Astrocyte (in vitro differentiated cells and primary cell): Measurements from ENCODE around the gene OR9G4. TPM values are rescaled to one million over a fixed set of nuclear protein-coding genes. Genes with fewer than 3 reads are reported as not detected.

ENCODE experiments used
- DNase-seq: peaks from one replicate; pipeline ENCODE4 v3.0.0-alpha.2; 2010; ENCODE audit warnings: low read depth
- FAIRE-seq: peaks from 2 replicates; lab custom pipeline; 2011; peaks lifted over from hg19 to GRCh38; lab: Jason Lieb, UNC
- H2AFZ ChIP-seq: 2 replicates; pipeline ENCODE4 v1.6.0; 2012; ENCODE audit warnings: low read depth, low read length, inconsistent platforms
- H3K27ac ChIP-seq: 2 replicates; pipeline ENCODE4 v1.5.1; 2011; ENCODE audit warnings: low read depth, low read length, inconsistent platforms
- H3K27me3 ChIP-seq: 2 replicates; pipeline ENCODE4 v1.6.0; 2011; ENCODE audit warnings: low read length, inconsistent platforms; ENCODE audit not compliant: insufficient read depth
- H3K36me3 ChIP-seq: 2 replicates; pipeline ENCODE4 v1.5.1; 2011; ENCODE audit warnings: low read length, inconsistent platforms; ENCODE audit not compliant: insufficient read depth
- H3K4me1 ChIP-seq: 2 replicates; pipeline ENCODE4 v1.5.1; 2011; ENCODE audit warnings: low read length, inconsistent platforms; ENCODE audit not compliant: insufficient read depth
- H3K4me2 ChIP-seq: 2 replicates; pipeline ENCODE4 v1.6.0; 2012; ENCODE audit warnings: low read length, inconsistent platforms
- H3K4me3 ChIP-seq: 2 replicates; pipeline ENCODE4 v1.5.1; 2011; ENCODE audit warnings: low read depth, mild to moderate bottlenecking, low read length, inconsistent platforms; ENCODE audit not compliant: insufficient read depth
- H3K79me2 ChIP-seq: 2 replicates; pipeline ENCODE4 v1.6.0; 2012; ENCODE audit warnings: mild to moderate bottlenecking, low read length, inconsistent platforms; ENCODE audit not compliant: insufficient read depth
- H3K9ac ChIP-seq: 2 replicates; pipeline ENCODE4 v1.6.0; 2012; ENCODE audit warnings: mild to moderate bottlenecking, low read length, inconsistent platforms
- H3K9me3 ChIP-seq: 2 replicates; pipeline ENCODE4 v1.5.1; 2012; ENCODE audit warnings: low read depth, mild to moderate bottlenecking, low read length, inconsistent platforms; ENCODE audit not compliant: insufficient read depth
- H4K20me1 ChIP-seq: 2 replicates; pipeline ENCODE4 v1.6.0; 2012; ENCODE audit warnings: low read length, inconsistent platforms; ENCODE audit not compliant: insufficient read depth
- H3K27ac Mint-ChIP-seq: one replicate; pipeline ENCODE4 v1.8.0; 2021; ENCODE audit warnings: mild to moderate bottlenecking, mixed read lengths; ENCODE audit not compliant: unreplicated experiment
- H3K27me3 Mint-ChIP-seq: one replicate; pipeline ENCODE4 v1.8.0; 2021; ENCODE audit warnings: low read depth, mixed read lengths; ENCODE audit not compliant: unreplicated experiment
- H3K36me3 Mint-ChIP-seq: one replicate; pipeline ENCODE4 v1.8.0; 2021; ENCODE audit warnings: low read depth, mixed read lengths; ENCODE audit not compliant: unreplicated experiment
- H3K4me1 Mint-ChIP-seq: one replicate; pipeline ENCODE4 v1.8.0; 2021; ENCODE audit warnings: low read depth, mixed read lengths; ENCODE audit not compliant: unreplicated experiment
- H3K4me3 Mint-ChIP-seq: one replicate; pipeline ENCODE4 v1.8.0; 2021; ENCODE audit warnings: mild to moderate bottlenecking, moderate library complexity, mixed read lengths; ENCODE audit not compliant: unreplicated experiment
- H3K9me3 Mint-ChIP-seq: one replicate; pipeline ENCODE4 v1.8.0; 2021; ENCODE audit warnings: mild to moderate bottlenecking, mixed read lengths; ENCODE audit not compliant: unreplicated experiment
- EZH2 ChIP-seq: IDR thresholded peaks from 2 replicates; pipeline ENCODE4 v1.6.1; 2012; ENCODE audit warnings: mild to moderate bottlenecking, low read length, inconsistent platforms; ENCODE audit not compliant: insufficient read depth
- total RNA-seq: library from RNA; stranded (reverse); gene quantifications from 2 replicates; pipeline ENCODE4 v1.2.1, GENCODE V29; 2021
- TF ChIP-seq, protein P1 (sequence below): IDR thresholded peaks from 2 replicates; pipeline ENCODE4 v1.5.1; 2011; ENCODE audit warnings: low read depth, mild to moderate bottlenecking, inconsistent platforms, low read length, moderate library complexity; ENCODE audit not compliant: insufficient read depth

The OR9G4 gene
- total RNA-seq, 1 donor from 2014 or later = not detected

DNA sequence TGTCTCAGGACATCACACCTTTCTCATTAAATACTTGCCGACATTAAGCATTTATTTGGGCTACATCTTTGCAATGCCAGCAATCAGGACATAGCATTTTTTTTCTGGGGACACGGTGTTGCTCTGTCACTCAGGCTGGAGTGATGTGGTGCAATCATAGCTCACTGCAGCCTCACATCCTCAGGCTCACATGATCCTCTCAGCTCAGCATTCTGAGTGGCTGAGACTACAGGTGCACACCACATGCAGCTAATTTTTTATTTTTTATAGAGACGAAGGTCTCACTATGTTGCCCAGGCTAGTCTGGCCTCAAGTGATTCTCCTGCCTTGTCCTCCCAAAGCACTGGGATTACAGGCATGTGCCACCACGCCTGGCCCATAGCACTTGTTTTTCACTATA lies 28.0 kb downstream of the OR9G4 start:
- H3K4me3 Mint-ChIP-seq = no peak overlapping the region
- H3K9me3 Mint-ChIP-seq = peaks cover 2% of the 10 kb centered on the region
- no peak for FAIRE-seq

DNA sequence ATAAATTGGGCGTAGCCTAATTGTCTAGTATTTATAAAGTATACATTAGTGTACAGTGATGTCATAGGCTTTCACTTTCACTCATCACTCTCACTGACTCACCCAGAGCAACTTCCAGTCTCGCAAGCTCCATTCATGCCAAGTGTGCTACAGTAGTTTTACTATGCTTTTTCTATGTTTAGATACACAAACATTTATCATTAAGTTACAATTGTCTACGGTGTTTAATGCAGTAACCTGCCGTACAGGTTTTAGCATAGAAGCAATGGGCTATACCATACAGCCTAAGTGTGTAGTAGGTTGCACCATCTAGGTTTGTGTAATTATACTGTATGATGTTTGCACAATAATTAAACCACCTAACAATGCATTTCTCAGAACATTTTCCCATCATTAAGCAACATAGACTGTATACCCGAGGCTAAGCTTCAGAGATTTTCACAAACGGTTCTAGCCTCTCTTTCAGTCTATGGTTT lies 32.1 kb downstream of the OR9G4 start:
- Histone ChIP-seq H4K20me1 (no peaks in the 10 kb centered on the region), H3K4me1 (no peaks in the 10 kb centered on the region), H3K9me3 (no peaks in the 10 kb centered on the region), H3K9ac (no peak overlapping the region), H3K4me2 (no peak overlapping the region), H3K36me3 (no peaks in the 10 kb centered on the region), H3K27me3 (no peaks in the 10 kb centered on the region), H3K79me2 (no peaks in the 10 kb centered on the region), H3K27ac (no peak overlapping the region), H2AFZ (no peak overlapping the region), H3K4me3 (no peak overlapping the region)
- peaks cover 9% of the 10 kb centered on the region for H3K27me3 Mint-ChIP-seq
- no peak for FAIRE-seq
- no peaks in the 10 kb centered on the region for H3K4me1 Mint-ChIP-seq
- no peak overlapping the region for H3K4me3 Mint-ChIP-seq
- TF ChIP-seq, protein P1, sequence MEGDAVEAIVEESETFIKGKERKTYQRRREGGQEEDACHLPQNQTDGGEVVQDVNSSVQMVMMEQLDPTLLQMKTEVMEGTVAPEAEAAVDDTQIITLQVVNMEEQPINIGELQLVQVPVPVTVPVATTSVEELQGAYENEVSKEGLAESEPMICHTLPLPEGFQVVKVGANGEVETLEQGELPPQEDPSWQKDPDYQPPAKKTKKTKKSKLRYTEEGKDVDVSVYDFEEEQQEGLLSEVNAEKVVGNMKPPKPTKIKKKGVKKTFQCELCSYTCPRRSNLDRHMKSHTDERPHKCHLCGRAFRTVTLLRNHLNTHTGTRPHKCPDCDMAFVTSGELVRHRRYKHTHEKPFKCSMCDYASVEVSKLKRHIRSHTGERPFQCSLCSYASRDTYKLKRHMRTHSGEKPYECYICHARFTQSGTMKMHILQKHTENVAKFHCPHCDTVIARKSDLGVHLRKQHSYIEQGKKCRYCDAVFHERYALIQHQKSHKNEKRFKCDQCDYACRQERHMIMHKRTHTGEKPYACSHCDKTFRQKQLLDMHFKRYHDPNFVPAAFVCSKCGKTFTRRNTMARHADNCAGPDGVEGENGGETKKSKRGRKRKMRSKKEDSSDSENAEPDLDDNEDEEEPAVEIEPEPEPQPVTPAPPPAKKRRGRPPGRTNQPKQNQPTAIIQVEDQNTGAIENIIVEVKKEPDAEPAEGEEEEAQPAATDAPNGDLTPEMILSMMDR = no peak
- no peak for TF ChIP-seq EZH2
- H3K9me3 Mint-ChIP-seq = peaks cover 7% of the 10 kb centered on the region
- no peaks in the 10 kb centered on the region for H3K36me3 Mint-ChIP-seq
- no peak overlapping the region for H3K27ac Mint-ChIP-seq
- no peak for DNase-seq

More for the DNA sequence above, 28.0 kb downstream of the OR9G4 start:
- Histone ChIP-seq H3K4me3 (no peak overlapping the region), H3K9ac (no peak overlapping the region), H3K27me3 (no peaks in the 10 kb centered on the region), H3K36me3 (no peaks in the 10 kb centered on the region), H3K9me3 (no peaks in the 10 kb centered on the region), H3K4me2 (no peak overlapping the region), H3K27ac (no peak overlapping the region), H3K79me2 (no peaks in the 10 kb centered on the region), H4K20me1 (no peaks in the 10 kb centered on the region), H2AFZ (no peak overlapping the region), H3K4me1 (no peaks in the 10 kb centered on the region)
- no peaks in the 10 kb centered on the region for H3K36me3 Mint-ChIP-seq
- H3K4me1 Mint-ChIP-seq = no peaks in the 10 kb centered on the region
- DNase-seq = no peak
- TF ChIP-seq EZH2 = no peak
- TF ChIP-seq, protein P1 = no peak
- H3K27me3 Mint-ChIP-seq = peaks cover 11% of the 10 kb centered on the region
- no peak overlapping the region for H3K27ac Mint-ChIP-seq

DNA sequence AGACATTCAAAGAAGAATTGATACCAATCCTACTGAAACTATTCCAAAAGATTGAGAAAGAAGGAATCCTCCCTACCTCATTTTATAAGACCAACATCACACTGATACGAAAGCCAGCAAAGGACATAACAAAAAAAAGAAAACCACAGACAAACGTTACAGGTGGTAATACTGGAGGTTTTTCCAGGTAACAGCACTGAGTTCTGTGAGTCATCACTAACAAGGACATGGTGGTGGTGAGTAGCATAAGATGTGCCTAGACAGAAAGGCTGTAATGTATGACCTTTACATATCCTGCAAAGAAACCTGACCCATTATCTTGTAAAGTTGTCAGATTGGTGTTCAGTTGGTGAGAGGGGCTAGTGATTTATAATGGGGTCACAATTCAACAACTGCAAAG lies 34.3 kb downstream of the OR9G4 start:
- Histone ChIP-seq H3K79me2 (no peaks in the 10 kb centered on the region), H3K9ac (no peak overlapping the region), H3K4me2 (no peak overlapping the region), H3K4me1 (no peaks in the 10 kb centered on the region), H3K27ac (no peak overlapping the region), H2AFZ (no peak overlapping the region), H3K36me3 (no peaks in the 10 kb centered on the region), H3K4me3 (no peak overlapping the region), H3K27me3 (no peaks in the 10 kb centered on the region), H4K20me1 (no peaks in the 10 kb centered on the region), H3K9me3 (no peaks in the 10 kb centered on the region)
- TF ChIP-seq, protein P1 = no peak
- Mint-ChIP-seq H3K4me1 (no peaks in the 10 kb centered on the region), H3K36me3 (no peaks in the 10 kb centered on the region), H3K27ac (no peak overlapping the region), H3K9me3 (peaks cover 7% of the 10 kb centered on the region), H3K27me3 (peaks cover 5% of the 10 kb centered on the region), H3K4me3 (no peak overlapping the region)
- no peak for FAIRE-seq
- DNase-seq = no peak
